Measurements from ENCODE around the gene SSR4. TPM values are rescaled to one million over a fixed set of nuclear protein-coding genes. Genes with fewer than 3 reads are reported as not detected.

SSR4 gene
- total and polyA plus RNA-seq, 12 donors, result 162 to 1,349 (median 366) TPM

DNA sequence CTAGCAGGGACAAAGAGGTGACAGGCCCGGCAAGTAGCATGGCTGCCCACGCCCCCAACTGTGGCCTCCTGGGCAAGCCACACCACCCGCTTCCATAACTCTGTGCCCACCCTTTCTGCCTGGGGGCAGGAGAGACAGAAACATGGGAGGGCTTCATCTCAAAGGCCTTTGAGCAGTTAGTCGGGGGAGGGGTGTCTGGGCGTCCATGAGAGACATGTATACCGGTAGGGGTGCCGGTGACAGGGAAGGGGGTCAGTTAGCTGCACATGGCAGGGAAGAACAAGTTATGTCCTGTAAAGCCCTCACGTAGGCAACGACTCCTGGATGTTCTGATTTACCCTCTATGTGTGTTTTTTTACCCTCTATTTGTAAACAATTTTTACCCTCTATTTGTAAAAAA is 26.6 kb downstream of the SSR4 start:
- intact Hi-C loops (cut with DNase I), result no loop called here
- no peak for TF ChIP-seq POLR2A (IDR thresholded peaks at IDR 0.05)
- TF ChIP-seq, protein P1, sequence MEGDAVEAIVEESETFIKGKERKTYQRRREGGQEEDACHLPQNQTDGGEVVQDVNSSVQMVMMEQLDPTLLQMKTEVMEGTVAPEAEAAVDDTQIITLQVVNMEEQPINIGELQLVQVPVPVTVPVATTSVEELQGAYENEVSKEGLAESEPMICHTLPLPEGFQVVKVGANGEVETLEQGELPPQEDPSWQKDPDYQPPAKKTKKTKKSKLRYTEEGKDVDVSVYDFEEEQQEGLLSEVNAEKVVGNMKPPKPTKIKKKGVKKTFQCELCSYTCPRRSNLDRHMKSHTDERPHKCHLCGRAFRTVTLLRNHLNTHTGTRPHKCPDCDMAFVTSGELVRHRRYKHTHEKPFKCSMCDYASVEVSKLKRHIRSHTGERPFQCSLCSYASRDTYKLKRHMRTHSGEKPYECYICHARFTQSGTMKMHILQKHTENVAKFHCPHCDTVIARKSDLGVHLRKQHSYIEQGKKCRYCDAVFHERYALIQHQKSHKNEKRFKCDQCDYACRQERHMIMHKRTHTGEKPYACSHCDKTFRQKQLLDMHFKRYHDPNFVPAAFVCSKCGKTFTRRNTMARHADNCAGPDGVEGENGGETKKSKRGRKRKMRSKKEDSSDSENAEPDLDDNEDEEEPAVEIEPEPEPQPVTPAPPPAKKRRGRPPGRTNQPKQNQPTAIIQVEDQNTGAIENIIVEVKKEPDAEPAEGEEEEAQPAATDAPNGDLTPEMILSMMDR (IDR thresholded peaks at IDR 0.05), result no peak
- Histone ChIP-seq H3K36me3 (replicated peaks in 1 of 2) (no peaks in the 10 kb centered on the region), H3K4me1 (replicated peaks in 1 of 2) (peaks cover 0 to 6% of the 10 kb centered on the region in 2 donors), H3K27me3 (peaks cover 42% of the 10 kb centered on the region), H3K4me3 (no peak overlapping the region), H3K27ac (no peak overlapping the region), H3K9me3 (replicated peaks in 1 of 3) (no peaks in the 10 kb centered on the region)
- DNase-seq, result no peak
- WGBS, 4 donors, result 81 to 88% (median 84%) methylated on average over 7 to 9 of the region's 9 CpGs

DNA sequence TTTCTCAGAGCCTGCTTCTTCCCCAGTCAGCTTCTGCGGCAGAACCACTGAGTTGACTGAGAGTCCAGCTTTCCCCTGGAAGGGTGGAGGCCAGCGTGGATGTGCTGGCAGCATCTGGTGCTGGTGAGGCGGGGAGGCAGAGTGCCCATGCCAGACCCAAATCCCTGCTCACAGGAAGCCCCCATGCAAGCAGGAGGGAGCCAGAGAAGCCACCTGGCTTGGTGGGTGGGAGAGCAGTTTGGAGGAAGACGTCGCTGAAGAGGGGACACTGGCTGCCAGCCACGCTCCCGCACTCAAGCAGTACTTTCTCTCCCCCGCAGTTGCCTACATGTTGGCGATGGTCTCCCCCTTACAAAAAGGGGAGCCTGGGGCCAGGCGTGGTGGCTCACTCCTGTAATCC is 29.9 kb downstream of the SSR4 start:
- intact Hi-C loops (cut with DNase I), result no loop called here
- H3K36me3 ChIP-seq (replicated peaks in 1 of 2), result no peaks in the 10 kb centered on the region
- TF ChIP-seq, protein P1 (IDR thresholded peaks at IDR 0.05), result no peak
- no peak for TF ChIP-seq POLR2A (IDR thresholded peaks at IDR 0.05)
- peaks cover 0 to 2% of the 10 kb centered on the region in 2 donors for H3K4me1 ChIP-seq (replicated peaks in 1 of 2)
- 83 to 90% (median 89%) methylated on average over 10 of the region's 10 CpGs; no CpG with 5 or more reads in 1 of the 4 donors for WGBS, 4 donors
- no peaks in the 10 kb centered on the region for H3K9me3 ChIP-seq (replicated peaks in 1 of 3)
- no peak overlapping the region for H3K27ac ChIP-seq
- H3K27me3 ChIP-seq, result peaks cover 35% of the 10 kb centered on the region
- H3K4me3 ChIP-seq, result no peak overlapping the region
- DNase-seq, result no peak

DNA sequence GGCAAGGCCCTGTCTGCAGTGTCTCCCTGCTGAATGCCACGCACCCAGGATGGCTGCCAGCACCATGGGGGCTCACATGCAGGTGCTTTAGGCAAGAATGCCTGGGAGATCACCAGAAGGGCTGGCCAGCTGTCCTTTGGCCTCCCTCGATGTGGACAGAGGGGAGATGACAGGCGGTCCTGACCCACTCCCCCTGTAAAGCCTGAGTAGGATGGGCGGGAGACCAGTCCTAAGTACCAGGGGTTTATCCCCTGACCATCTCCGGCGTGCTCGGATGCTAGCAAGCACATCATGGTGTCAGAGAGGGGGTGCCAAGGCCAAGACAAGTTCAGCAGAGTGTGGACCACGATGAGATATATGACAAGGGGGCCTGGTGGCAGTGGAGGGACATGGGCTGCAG is 30.6 kb downstream of the SSR4 start:
- H3K9me3 ChIP-seq (replicated peaks in 1 of 3), result no peaks in the 10 kb centered on the region
- DNase-seq, result no peak
- TF ChIP-seq POLR2A (IDR thresholded peaks at IDR 0.05), result no peak
- TF ChIP-seq, protein P1 (IDR thresholded peaks at IDR 0.05), result no peak
- H3K27ac ChIP-seq, result no peak overlapping the region
- no peaks in the 10 kb centered on the region for H3K36me3 ChIP-seq (replicated peaks in 1 of 2)
- H3K4me3 ChIP-seq, result no peak overlapping the region
- intact Hi-C loops (cut with DNase I), result no loop called here
- H3K4me1 ChIP-seq (replicated peaks in 1 of 2), result no peaks in the 10 kb centered on the region
- H3K27me3 ChIP-seq, result peaks cover 38% of the 10 kb centered on the region
- WGBS, 4 donors, result 75 to 84% (median 78%) methylated on average over 6 to 8 of the region's 8 CpGs; no CpG with 5 or more reads in 1 of the 4 donors

DNA sequence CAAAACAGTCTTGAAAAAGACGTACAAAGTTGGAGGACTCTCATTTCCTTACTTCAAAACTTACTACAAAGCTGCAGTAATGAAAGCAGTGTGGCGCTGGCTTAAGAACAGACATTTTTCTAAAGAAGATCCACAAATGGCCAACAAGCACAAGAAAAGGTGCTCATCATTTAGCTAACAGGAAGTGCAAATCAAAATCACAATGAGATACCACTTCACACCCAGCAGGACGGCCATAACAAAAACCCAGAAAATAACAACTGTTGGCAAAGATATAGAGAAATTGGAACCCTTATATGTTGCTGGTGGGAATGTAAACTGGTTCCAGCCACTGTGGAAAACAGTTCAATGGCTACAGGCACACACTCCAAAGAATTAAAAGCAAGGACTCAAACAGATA is 32.5 kb downstream of the SSR4 start:
- no peaks in the 10 kb centered on the region for H3K9me3 ChIP-seq (replicated peaks in 1 of 3)
- no peaks in the 10 kb centered on the region for H3K4me1 ChIP-seq (replicated peaks in 1 of 2)
- H3K27me3 ChIP-seq, result peaks cover 41% of the 10 kb centered on the region
- no peaks in the 10 kb centered on the region for H3K36me3 ChIP-seq (replicated peaks in 1 of 2)
- no peak for TF ChIP-seq POLR2A (IDR thresholded peaks at IDR 0.05)
- TF ChIP-seq, protein P1 (IDR thresholded peaks at IDR 0.05), result no peak
- no peak overlapping the region for H3K27ac ChIP-seq
- DNase-seq, result no peak
- intact Hi-C loops (cut with DNase I), result no loop called here
- H3K4me3 ChIP-seq, result no peak overlapping the region
- 60 to 80% (median 75%) methylated on average over 3 of the region's 3 CpGs for WGBS, 4 donors

Measured in adrenal gland (tissue), 12 donors.